ENCODE results near the gene CDC42.

GRCh38 chr1:22114083-22115012, 61.8 kb downstream of the CDC42 start:
- TF ChIP-seq POLR2A (IDR thresholded peaks at IDR 0.05) (no peak), EP300 (IDR thresholded peaks at IDR 0.05) (no peak)
- TF ChIP-seq, protein P1, sequence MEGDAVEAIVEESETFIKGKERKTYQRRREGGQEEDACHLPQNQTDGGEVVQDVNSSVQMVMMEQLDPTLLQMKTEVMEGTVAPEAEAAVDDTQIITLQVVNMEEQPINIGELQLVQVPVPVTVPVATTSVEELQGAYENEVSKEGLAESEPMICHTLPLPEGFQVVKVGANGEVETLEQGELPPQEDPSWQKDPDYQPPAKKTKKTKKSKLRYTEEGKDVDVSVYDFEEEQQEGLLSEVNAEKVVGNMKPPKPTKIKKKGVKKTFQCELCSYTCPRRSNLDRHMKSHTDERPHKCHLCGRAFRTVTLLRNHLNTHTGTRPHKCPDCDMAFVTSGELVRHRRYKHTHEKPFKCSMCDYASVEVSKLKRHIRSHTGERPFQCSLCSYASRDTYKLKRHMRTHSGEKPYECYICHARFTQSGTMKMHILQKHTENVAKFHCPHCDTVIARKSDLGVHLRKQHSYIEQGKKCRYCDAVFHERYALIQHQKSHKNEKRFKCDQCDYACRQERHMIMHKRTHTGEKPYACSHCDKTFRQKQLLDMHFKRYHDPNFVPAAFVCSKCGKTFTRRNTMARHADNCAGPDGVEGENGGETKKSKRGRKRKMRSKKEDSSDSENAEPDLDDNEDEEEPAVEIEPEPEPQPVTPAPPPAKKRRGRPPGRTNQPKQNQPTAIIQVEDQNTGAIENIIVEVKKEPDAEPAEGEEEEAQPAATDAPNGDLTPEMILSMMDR (IDR thresholded peaks at IDR 0.05) = no peak
